Gastrocnemius medialis (tissue), 4 donors: ENCODE results near the gene DNASE1L1.

ENCODE experiments used
- CTCF ChIP-seq, 5 experiments: fragments of 450-650 bp in 3 of 5; fragments of 200-600 bp in 2 of 5; sonication (generic) in 2 of 5; IDR thresholded peaks in 4 of 5; conservative IDR thresholded peaks in 1 of 5; 1 replicate in 4 of 5; 2 replicates in 1 of 5; pipeline ENCODE4 v1.5.1; 2016 to 2019; ENCODE audit warnings: antibody characterized with exemption in 5 of 5, mild to moderate bottlenecking in 3 of 5, moderate library complexity in 3 of 5
- POLR2A ChIP-seq, 2 donors: fragments of 450-650 bp; IDR thresholded peaks; one replicate each; pipeline ENCODE4 v1.6.1; 2017; ENCODE audit warnings: antibody characterized with exemption in 2 of 2, mild to moderate bottlenecking in 2 of 2, moderate library complexity in 2 of 2

- TF ChIP-seq CTCF (IDR thresholded peaks at IDR 0.05 in 4 of 5, conservative IDR thresholded peaks at IDR 0.05 in 1 of 5) (no peak), POLR2A (IDR thresholded peaks at IDR 0.05) (no peak)
Observed at GRCh38 chrX:154375156-154375504, 33.9 kb downstream of the DNASE1L1 start.
